NCI-H1105 (cell line): ENCODE measurements around the gene CHKB.

Source experiments
- DNase-seq: peaks from one replicate; lab custom pipeline; 2025; lab: John Stamatoyannopoulos, UW

CHKB gene

GRCh38 chr22:50530580-50530876 is 52.1 kb downstream of the CHKB start:
- no peak for DNase-seq

- no peak for DNase-seq
Measured at GRCh38 chr22:50529897-50530579, 52.6 kb downstream of the CHKB start, which contains the start of gene TYMP. Gene TYMP, minus strand, starts transcription at chr22:50530012. Its CDS starts 303 bp downstream, at chr22:50529709.

- no peak for DNase-seq
Measured at GRCh38 chr22:50529416-50529896, 53.2 kb downstream of the CHKB start.
